Measurements from ENCODE around the gene IRX5.

DNA sequence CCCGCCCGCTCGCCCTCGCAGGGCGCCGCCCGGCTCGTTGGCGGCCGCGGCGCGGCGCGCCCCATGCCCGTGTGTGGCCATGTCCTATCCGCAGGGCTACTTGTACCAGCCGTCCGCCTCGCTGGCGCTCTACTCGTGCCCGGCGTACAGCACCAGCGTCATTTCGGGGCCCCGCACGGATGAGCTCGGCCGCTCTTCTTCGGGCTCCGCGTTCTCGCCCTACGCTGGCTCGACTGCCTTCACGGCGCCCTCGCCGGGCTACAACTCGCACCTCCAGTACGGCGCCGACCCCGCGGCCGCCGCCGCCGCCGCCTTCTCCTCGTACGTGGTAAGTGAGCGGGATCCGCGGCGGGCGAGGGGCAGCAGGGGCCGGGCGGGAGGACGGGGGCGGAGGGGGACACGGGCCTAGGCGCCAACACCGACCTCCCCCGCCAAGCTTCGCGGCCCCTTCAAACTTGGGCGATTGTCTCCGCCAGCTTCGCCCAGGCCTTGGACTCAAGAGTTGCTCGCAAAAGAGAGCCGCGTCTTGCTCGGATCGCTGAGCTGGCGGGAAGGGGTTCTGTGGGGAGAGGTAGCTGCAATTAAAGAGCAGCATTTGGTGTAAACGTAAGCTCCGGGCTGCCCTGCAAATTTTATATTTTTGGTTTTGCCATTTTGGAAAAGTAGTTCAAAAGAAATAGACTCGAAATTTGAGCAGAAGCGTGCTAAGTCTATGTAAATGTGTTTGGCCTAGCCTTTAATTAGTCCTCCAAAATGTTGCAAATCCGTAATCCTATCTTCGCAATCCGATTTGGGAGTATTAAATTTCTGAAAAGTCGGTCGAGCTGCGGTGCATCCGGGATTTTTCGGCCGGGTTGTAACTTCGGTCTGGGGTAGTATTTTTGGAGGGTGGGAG, 702 bp downstream of the IRX5 start:
- TF ChIP-seq, protein P1, sequence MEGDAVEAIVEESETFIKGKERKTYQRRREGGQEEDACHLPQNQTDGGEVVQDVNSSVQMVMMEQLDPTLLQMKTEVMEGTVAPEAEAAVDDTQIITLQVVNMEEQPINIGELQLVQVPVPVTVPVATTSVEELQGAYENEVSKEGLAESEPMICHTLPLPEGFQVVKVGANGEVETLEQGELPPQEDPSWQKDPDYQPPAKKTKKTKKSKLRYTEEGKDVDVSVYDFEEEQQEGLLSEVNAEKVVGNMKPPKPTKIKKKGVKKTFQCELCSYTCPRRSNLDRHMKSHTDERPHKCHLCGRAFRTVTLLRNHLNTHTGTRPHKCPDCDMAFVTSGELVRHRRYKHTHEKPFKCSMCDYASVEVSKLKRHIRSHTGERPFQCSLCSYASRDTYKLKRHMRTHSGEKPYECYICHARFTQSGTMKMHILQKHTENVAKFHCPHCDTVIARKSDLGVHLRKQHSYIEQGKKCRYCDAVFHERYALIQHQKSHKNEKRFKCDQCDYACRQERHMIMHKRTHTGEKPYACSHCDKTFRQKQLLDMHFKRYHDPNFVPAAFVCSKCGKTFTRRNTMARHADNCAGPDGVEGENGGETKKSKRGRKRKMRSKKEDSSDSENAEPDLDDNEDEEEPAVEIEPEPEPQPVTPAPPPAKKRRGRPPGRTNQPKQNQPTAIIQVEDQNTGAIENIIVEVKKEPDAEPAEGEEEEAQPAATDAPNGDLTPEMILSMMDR (conservative IDR thresholded peaks at IDR 0.05 in 1 of 2, IDR thresholded peaks at IDR 0.05 in 1 of 2; ENCODE audit: low read depth in 1 of 2, low read length in 2 of 2) = no peak
- TF ChIP-seq EZH2 (IDR thresholded peaks at IDR 0.05; ENCODE audit: low read length, missing control alignments) = peak; percentile 74
